ENCODE measurements around the gene STK31.

DNA sequence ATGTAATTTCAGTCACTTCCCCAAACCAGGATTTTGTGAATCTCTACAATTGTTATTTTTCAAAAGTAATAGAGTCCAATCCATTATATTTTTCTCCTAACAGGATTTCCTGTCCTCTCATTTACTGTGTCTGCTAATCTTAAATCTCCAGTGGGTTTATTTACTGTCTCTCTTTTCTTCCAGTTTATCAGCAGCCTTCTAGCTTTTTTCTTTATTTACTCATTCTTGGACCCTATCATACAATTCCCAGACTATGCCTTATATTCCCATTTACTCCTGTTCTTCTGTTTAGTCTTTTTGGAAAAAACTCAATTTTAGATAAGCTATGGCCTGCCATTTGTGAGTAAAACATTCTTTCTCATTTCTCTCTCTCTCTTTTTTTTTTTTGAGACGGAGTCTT, 94.7 kb downstream of the STK31 start:
- TF ChIP-seq POLR2A (IDR thresholded peaks at IDR 0.05), result no peak
- TF ChIP-seq, protein P1, sequence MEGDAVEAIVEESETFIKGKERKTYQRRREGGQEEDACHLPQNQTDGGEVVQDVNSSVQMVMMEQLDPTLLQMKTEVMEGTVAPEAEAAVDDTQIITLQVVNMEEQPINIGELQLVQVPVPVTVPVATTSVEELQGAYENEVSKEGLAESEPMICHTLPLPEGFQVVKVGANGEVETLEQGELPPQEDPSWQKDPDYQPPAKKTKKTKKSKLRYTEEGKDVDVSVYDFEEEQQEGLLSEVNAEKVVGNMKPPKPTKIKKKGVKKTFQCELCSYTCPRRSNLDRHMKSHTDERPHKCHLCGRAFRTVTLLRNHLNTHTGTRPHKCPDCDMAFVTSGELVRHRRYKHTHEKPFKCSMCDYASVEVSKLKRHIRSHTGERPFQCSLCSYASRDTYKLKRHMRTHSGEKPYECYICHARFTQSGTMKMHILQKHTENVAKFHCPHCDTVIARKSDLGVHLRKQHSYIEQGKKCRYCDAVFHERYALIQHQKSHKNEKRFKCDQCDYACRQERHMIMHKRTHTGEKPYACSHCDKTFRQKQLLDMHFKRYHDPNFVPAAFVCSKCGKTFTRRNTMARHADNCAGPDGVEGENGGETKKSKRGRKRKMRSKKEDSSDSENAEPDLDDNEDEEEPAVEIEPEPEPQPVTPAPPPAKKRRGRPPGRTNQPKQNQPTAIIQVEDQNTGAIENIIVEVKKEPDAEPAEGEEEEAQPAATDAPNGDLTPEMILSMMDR (IDR thresholded peaks at IDR 0.05), result no peak
